MM.1S (cell line): Measurements from ENCODE around the gene ZNF598.

Experiments
- DNase-seq: peaks from one replicate; pipeline ENCODE4 v3.0.0-alpha.2; 2015
- H2AFZ ChIP-seq: fragments of 300-600 bp; sonication (generic); 2 replicates; pipeline ENCODE4 v1.6.0; 2016; ENCODE audit warnings: antibody characterized with exemption, low read length
- H3F3A ChIP-seq: fragments of 300-600 bp; sonication (generic); 2 replicates; pipeline ENCODE4 v1.6.1; 2016; ENCODE audit warnings: mild to moderate bottlenecking, antibody characterized with exemption, low read length, moderate library complexity, mixed read lengths; ENCODE audit not compliant: insufficient read depth
- H3K27ac ChIP-seq: fragments of 300-600 bp; sonication (generic); 2 replicates; pipeline ENCODE4 v1.5.1; 2016; ENCODE audit warnings: mild to moderate bottlenecking, low read length
- H3K27me3 ChIP-seq: fragments of 300-600 bp; sonication (generic); replicated peaks from 2 replicates; pipeline ENCODE4 v1.6.0; 2016; ENCODE audit warnings: low read length; ENCODE audit not compliant: insufficient read depth
- H3K36me3 ChIP-seq: fragments of 300-600 bp; sonication (generic); replicated peaks from 2 replicates; pipeline ENCODE4 v1.6.1; 2016; ENCODE audit warnings: mild to moderate bottlenecking, low read length, mixed read lengths; ENCODE audit not compliant: insufficient read depth
- H3K4me1 ChIP-seq: fragments of 300-600 bp; sonication (generic); 2 replicates; pipeline ENCODE4 v1.6.1; 2016; ENCODE audit warnings: low read length, mixed read lengths
- H3K4me2 ChIP-seq: fragments of 300-600 bp; sonication (generic); 2 replicates; pipeline ENCODE4 v1.6.0; 2016; ENCODE audit warnings: low read depth, low read length
- H3K4me3 ChIP-seq: fragments of 300-600 bp; sonication (generic); 2 replicates; pipeline ENCODE4 v1.5.1; 2016; ENCODE audit warnings: low read length, mixed read lengths
- H3K79me2 ChIP-seq: fragments of 300-600 bp; sonication (generic); 2 replicates; pipeline ENCODE4 v1.6.1; 2016; ENCODE audit warnings: mixed run types, low read length, mixed read lengths
- H3K9ac ChIP-seq: fragments of 300-600 bp; sonication (generic); 2 replicates; pipeline ENCODE4 v1.6.1; 2016; ENCODE audit warnings: low read length, mixed read lengths
- H3K9me2 ChIP-seq: fragments of 300-600 bp; sonication (generic); replicated peaks from 2 replicates; pipeline ENCODE4 v1.6.1; 2016; ENCODE audit warnings: mild to moderate bottlenecking, low read length, mixed read lengths; ENCODE audit not compliant: insufficient read depth
- H3K9me3 ChIP-seq: fragments of 300-600 bp; sonication (generic); replicated peaks from 2 replicates; pipeline ENCODE4 v1.6.1; 2016; ENCODE audit warnings: mild to moderate bottlenecking, low read length, mixed read lengths; ENCODE audit not compliant: insufficient read depth
- H4K20me1 ChIP-seq: fragments of 300-600 bp; sonication (generic); 2 replicates; pipeline ENCODE4 v1.6.1; 2016; ENCODE audit warnings: mild to moderate bottlenecking, low read length, moderate library complexity, mixed read lengths; ENCODE audit not compliant: insufficient read depth
- EZH2 ChIP-seq: fragments of 300-600 bp; sonication (generic); optimal IDR thresholded peaks from 2 replicates; pipeline ENCODE3; 2017; ENCODE audit warnings: low read depth, mild to moderate bottlenecking, antibody characterized with exemption, low read length, mixed read lengths
- EZH2phosphoT487 ChIP-seq: fragments of 300-600 bp; sonication (generic); IDR thresholded peaks from 2 replicates; pipeline ENCODE4 v1.6.1; 2018; ENCODE audit warnings: antibody characterized with exemption, low read length
- TF ChIP-seq, protein P1 (sequence below): fragments of 300-600 bp; sonication (generic); IDR thresholded peaks from 2 replicates; pipeline ENCODE4 v1.5.1; 2016; ENCODE audit warnings: antibody characterized with exemption, low read length, mixed read lengths

Gene ZNF598

DNA sequence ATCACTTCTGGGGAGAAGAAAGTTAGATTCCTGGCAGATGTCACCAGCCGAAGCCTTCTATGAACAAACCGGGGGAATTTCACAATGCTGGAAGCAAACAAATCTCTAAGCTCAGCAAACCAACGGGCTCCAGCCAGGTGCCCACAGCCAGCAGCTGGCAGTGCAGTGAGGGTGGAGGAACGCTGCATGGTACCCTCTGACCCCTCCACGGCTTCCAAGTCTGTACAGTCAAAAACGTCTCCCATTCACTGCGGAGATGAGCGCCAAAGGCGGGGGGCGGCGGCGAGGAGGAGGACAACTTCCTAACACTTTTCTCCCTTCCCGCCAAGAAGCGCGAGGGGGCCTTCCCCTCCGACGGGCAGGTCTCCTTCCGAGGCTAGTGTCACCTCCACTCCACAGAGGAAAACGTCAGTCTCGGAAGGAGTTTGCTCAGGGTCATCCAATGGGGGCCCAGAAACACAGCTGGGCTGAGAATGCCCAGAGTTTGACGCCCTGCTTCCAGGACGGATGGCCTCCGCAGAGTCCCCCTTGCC, 924 bp downstream of the ZNF598 start:
- peak overlapping the region; percentile 96 for H3K4me2 ChIP-seq
- no peaks in the 10 kb centered on the region for H3F3A ChIP-seq
- no peaks in the 10 kb centered on the region for H3K9me2 ChIP-seq
- H3K79me2 ChIP-seq, result peaks cover 65% of the 10 kb centered on the region
- no peaks in the 10 kb centered on the region for H3K36me3 ChIP-seq
- peak overlapping the region; percentile 89 for H3K9ac ChIP-seq
- peak; percentile 34 for DNase-seq
- H3K27me3 ChIP-seq, result no peaks in the 10 kb centered on the region
- H3K9me3 ChIP-seq, result no peaks in the 10 kb centered on the region
- H2AFZ ChIP-seq, result peak overlapping the region; percentile 17; the same call in 1 of the 2 replicates
- H3K4me3 ChIP-seq, result peak overlapping the region; percentile 92
- peaks cover 17% of the 10 kb centered on the region; the same call in 1 of the 2 replicates for H3K4me1 ChIP-seq
- peaks cover 6% of the 10 kb centered on the region; the same call in 1 of the 2 replicates for H4K20me1 ChIP-seq
- TF ChIP-seq EZH2phosphoT487, result no peak
- TF ChIP-seq, protein P1, sequence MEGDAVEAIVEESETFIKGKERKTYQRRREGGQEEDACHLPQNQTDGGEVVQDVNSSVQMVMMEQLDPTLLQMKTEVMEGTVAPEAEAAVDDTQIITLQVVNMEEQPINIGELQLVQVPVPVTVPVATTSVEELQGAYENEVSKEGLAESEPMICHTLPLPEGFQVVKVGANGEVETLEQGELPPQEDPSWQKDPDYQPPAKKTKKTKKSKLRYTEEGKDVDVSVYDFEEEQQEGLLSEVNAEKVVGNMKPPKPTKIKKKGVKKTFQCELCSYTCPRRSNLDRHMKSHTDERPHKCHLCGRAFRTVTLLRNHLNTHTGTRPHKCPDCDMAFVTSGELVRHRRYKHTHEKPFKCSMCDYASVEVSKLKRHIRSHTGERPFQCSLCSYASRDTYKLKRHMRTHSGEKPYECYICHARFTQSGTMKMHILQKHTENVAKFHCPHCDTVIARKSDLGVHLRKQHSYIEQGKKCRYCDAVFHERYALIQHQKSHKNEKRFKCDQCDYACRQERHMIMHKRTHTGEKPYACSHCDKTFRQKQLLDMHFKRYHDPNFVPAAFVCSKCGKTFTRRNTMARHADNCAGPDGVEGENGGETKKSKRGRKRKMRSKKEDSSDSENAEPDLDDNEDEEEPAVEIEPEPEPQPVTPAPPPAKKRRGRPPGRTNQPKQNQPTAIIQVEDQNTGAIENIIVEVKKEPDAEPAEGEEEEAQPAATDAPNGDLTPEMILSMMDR, result no peak
- TF ChIP-seq EZH2, result no peak
- peak overlapping the region; percentile 47; the same call in 1 of the 2 replicates for H3K27ac ChIP-seq

DNA sequence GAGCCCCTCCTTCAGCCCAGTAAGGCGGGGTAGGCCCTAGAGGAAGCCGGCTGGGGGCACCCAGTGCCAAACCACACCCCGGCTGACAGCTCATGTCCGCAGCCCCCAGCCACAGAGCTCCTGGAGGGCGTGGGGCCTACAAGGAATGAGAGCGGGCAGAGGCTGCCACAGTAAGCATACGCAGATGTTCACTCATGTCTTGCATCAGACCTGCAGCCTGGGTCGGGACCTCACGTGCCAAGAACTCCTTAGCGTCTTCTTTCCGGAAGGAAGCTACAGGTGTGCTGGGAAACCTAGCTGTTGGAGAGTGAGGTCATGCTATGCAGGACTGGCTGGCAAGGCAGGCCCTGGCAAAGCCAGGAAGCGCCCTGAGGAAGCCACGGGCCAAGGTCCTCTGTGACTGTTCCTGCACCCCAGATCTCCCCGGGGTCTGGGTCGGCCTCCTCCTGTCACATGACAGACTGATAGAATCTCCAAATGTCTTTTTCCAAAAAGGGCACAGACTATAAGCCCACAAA, 1.6 kb downstream of the ZNF598 start:
- peak overlapping the region; percentile 92 for H3K4me3 ChIP-seq
- peak overlapping the region; percentile 96 for H3K4me2 ChIP-seq
- no peaks in the 10 kb centered on the region for H3K9me2 ChIP-seq
- peaks cover 71% of the 10 kb centered on the region for H3K79me2 ChIP-seq
- DNase-seq, result no peak
- peak overlapping the region; percentile 89 for H3K9ac ChIP-seq
- H3F3A ChIP-seq, result no peaks in the 10 kb centered on the region
- no peaks in the 10 kb centered on the region for H3K27me3 ChIP-seq
- peaks cover 17% of the 10 kb centered on the region; the same call in 1 of the 2 replicates for H3K4me1 ChIP-seq
- peak overlapping the region; percentile 47; the same call in 1 of the 2 replicates for H3K27ac ChIP-seq
- H3K9me3 ChIP-seq, result no peaks in the 10 kb centered on the region
- H4K20me1 ChIP-seq, result peaks cover 6% of the 10 kb centered on the region; the same call in 1 of the 2 replicates
- no peak overlapping the region for H2AFZ ChIP-seq
- no peaks in the 10 kb centered on the region for H3K36me3 ChIP-seq
- TF ChIP-seq EZH2phosphoT487 (no peak), EZH2 (no peak)
- TF ChIP-seq, protein P1, result no peak

- H3K4me2 ChIP-seq, result peak overlapping the region; percentile 96
- H3K4me3 ChIP-seq, result peak overlapping the region; percentile 92
- H3K9me3 ChIP-seq, result no peaks in the 10 kb centered on the region
- TF ChIP-seq EZH2phosphoT487, result no peak
- no peak for TF ChIP-seq EZH2
- TF ChIP-seq, protein P1, result no peak
- H3K79me2 ChIP-seq, result peaks cover 75% of the 10 kb centered on the region
- no peaks in the 10 kb centered on the region for H3F3A ChIP-seq
- peak overlapping the region; percentile 47; the same call in 1 of the 2 replicates for H3K27ac ChIP-seq
- peaks cover 6% of the 10 kb centered on the region; the same call in 1 of the 2 replicates for H4K20me1 ChIP-seq
- DNase-seq, result no peak
- H3K4me1 ChIP-seq, result peaks cover 17% of the 10 kb centered on the region; the same call in 1 of the 2 replicates
- H2AFZ ChIP-seq, result no peak overlapping the region
- H3K27me3 ChIP-seq, result no peaks in the 10 kb centered on the region
- H3K9me2 ChIP-seq, result no peaks in the 10 kb centered on the region
- H3K9ac ChIP-seq, result peak overlapping the region; percentile 89; the same call in 1 of the 2 replicates
- H3K36me3 ChIP-seq, result no peaks in the 10 kb centered on the region
These were observed 2.4 kb downstream of the ZNF598 start for GRCh38 chr16:2007081-2007836.
